HepG2 (cell line): Measurements from ENCODE around the gene ASL. TPM values are rescaled to one million over a fixed set of nuclear protein-coding genes. Genes with fewer than 3 reads are reported as not detected.

ENCODE experiments used
- ATM ChIP-seq: fragments of 450-650 bp; IDR thresholded peaks from 2 replicates; pipeline ENCODE4 v1.7.1; 2017; ENCODE audit warnings: mild to moderate bottlenecking, borderline replicate concordance
- BRCA1 ChIP-seq: sonication (generic); formaldehyde crosslinking; IDR thresholded peaks from 2 replicates; pipeline ENCODE4 v1.4.0; 2020; ENCODE audit warnings: missing genetic modification reagents
- ELF1 ChIP-seq: sonication (generic); formaldehyde crosslinking; IDR thresholded peaks from 2 replicates; pipeline ENCODE4 v1.4.0; 2020; ENCODE audit warnings: missing genetic modification reagents
- NCOR1 ChIP-seq: fragments of 200-600 bp; sonication (generic); IDR thresholded peaks from 2 replicates; pipeline ENCODE4 v1.7.0; 2017; ENCODE audit warnings: antibody characterized with exemption, low read length, borderline replicate concordance
- NPAS2 ChIP-seq: sonication (generic); formaldehyde crosslinking; IDR thresholded peaks from 2 replicates; pipeline ENCODE4 v1.8.0; 2022; ENCODE audit warnings: mild to moderate bottlenecking, missing genetic modification reagents, borderline replicate concordance
- PAF1 ChIP-seq: IDR thresholded peaks from 2 replicates; pipeline ENCODE4 v1.6.1; 2016; ENCODE audit warnings: missing genetic modification reagents, missing compliant biosample characterization
- PAWR ChIP-seq: sonication (generic); formaldehyde crosslinking; IDR thresholded peaks from 2 replicates; pipeline ENCODE4 v1.4.0; 2020; ENCODE audit warnings: missing genetic modification reagents, mild to moderate bottlenecking, borderline replicate concordance
- POLR2G ChIP-seq: fragments of 200-400 bp; formaldehyde crosslinking; IDR thresholded peaks from 2 replicates; pipeline ENCODE4 v1.6.1; 2018; ENCODE audit warnings: mild to moderate bottlenecking, low read depth, low read length, moderate library complexity
- SAFB2 ChIP-seq: sonication (generic); formaldehyde crosslinking; IDR thresholded peaks from 2 replicates; pipeline ENCODE4 v1.5.1; 2020; ENCODE audit warnings: missing genetic modification reagents, low read depth, mild to moderate bottlenecking, borderline replicate concordance
- SALL2 ChIP-seq: sonication (generic); formaldehyde crosslinking; IDR thresholded peaks from 2 replicates; pipeline ENCODE4 v1.8.1; 2023; ENCODE audit warnings: mild to moderate bottlenecking, missing genetic modification reagents, inconsistent platforms
- SIN3B ChIP-seq: fragments of 150-350 bp; IDR thresholded peaks from 2 replicates; pipeline ENCODE4 v1.6.1; 2014; ENCODE audit warnings: low read length
- SNAPC5 ChIP-seq: sonication (generic); formaldehyde crosslinking; IDR thresholded peaks from 2 replicates; pipeline ENCODE4 v1.8.1; 2023; ENCODE audit warnings: mild to moderate bottlenecking, missing genetic modification reagents, borderline replicate concordance
- SRSF4 ChIP-seq: fragments of 200-400 bp; formaldehyde crosslinking; IDR thresholded peaks from one replicate; pipeline ENCODE4 v1.6.1; 2018; ENCODE audit warnings: mild to moderate bottlenecking, low read depth, low read length, moderate library complexity; ENCODE audit not compliant: poor library complexity, severe bottlenecking
- TBX2 ChIP-seq: sonication (generic); formaldehyde crosslinking; IDR thresholded peaks from 2 replicates; pipeline ENCODE4 v1.5.0; 2020; ENCODE audit warnings: missing genetic modification reagents, mild to moderate bottlenecking, borderline replicate concordance
- TFDP2 ChIP-seq: sonication (generic); formaldehyde crosslinking; IDR thresholded peaks from 2 replicates; pipeline ENCODE4 v1.4.0; 2020; ENCODE audit warnings: missing genetic modification reagents
- THAP7 ChIP-seq: sonication (generic); formaldehyde crosslinking; IDR thresholded peaks from 2 replicates; pipeline ENCODE4 v1.8.1; 2023; ENCODE audit warnings: mild to moderate bottlenecking, missing genetic modification reagents
- ZBTB46 ChIP-seq: sonication (generic); formaldehyde crosslinking; IDR thresholded peaks from 2 replicates; pipeline ENCODE4 v1.4.0; 2020; ENCODE audit warnings: mild to moderate bottlenecking, missing genetic modification reagents, borderline replicate concordance
- ZBTB7A ChIP-seq: sonication (generic); formaldehyde crosslinking; IDR thresholded peaks from 2 replicates; pipeline ENCODE4 v1.8.0; 2022; ENCODE audit warnings: mild to moderate bottlenecking, missing genetic modification reagents
- ZNF24 ChIP-seq: fragments of 450-650 bp; IDR thresholded peaks from 2 replicates; pipeline ENCODE4 v1.6.1; 2017; ENCODE audit warnings: antibody characterized with exemption, mild to moderate bottlenecking
- ZNF644 ChIP-seq: IDR thresholded peaks from 2 replicates; pipeline ENCODE4 v1.6.1; 2016; ENCODE audit warnings: low read depth
- ZNF670 ChIP-seq: sonication (generic); formaldehyde crosslinking; IDR thresholded peaks from 2 replicates; pipeline ENCODE4 v1.8.0; 2022; ENCODE audit warnings: mild to moderate bottlenecking, missing genetic modification reagents, borderline replicate concordance
- ZNF710 ChIP-seq: sonication (generic); formaldehyde crosslinking; IDR thresholded peaks from 2 replicates; pipeline ENCODE4 v1.5.0; 2020; ENCODE audit warnings: mild to moderate bottlenecking, missing genetic modification reagents, borderline replicate concordance
- ZNF770 ChIP-seq: sonication (generic); formaldehyde crosslinking; IDR thresholded peaks from 2 replicates; pipeline ENCODE4 v1.5.0; 2020; ENCODE audit warnings: mild to moderate bottlenecking, missing genetic modification reagents
- ZNF773 ChIP-seq: sonication (generic); formaldehyde crosslinking; IDR thresholded peaks from 2 replicates; pipeline ENCODE4 v1.4.0; 2020; ENCODE audit warnings: missing genetic modification reagents, borderline replicate concordance
- polyA plus RNA-seq, 8 experiments: library from polyadenylated mRNA; depleted of rRNA in 3 of 8; stranded (reverse) in 7 of 8; unstranded in 1 of 8; fragments of >200 nt; fragmentation: Illumina TruSeq in 4 of 8; extraction: Trizol in 4 of 8; gene quantifications; 2 replicates each; pipeline versions ENCODE4 v1.2.1 to v1.2.3, GENCODE V29; 2011 to 2016; ENCODE audit warnings: low read depth in 4 of 8, missing spikeins in 1 of 8, mixed read lengths in 1 of 8; ENCODE audit not compliant: insufficient read depth in 1 of 8
- total RNA-seq, 5 experiments: library from RNA; depleted of rRNA; stranded (reverse); fragments of >200 nt; fragmentation: Illumina TruSeq; extraction: Trizol; gene quantifications; 2 replicates each; pipeline ENCODE4 v1.2.3, GENCODE V29; 2016; ENCODE audit warnings: low read depth in 1 of 5

Gene ASL
- total and polyA plus RNA-seq, 2 of the 13 experiments (the other 11 are each of a cell fraction or from before 2014, with no cell fraction given) = 71.4 to 96.5 TPM

- TF ChIP-seq ZNF24 (no peak), ZNF770 (CRISPR knock-in tag) (no peak), SIN3B (no peak), SNAPC5 (CRISPR knock-in tag) (no peak), PAF1 (CRISPR knock-in tag) (no peak), POLR2G (no peak), ATM (no peak), ZBTB7A (peak; percentile 48; the same call in 1 of the 2 replicates), SAFB2 (CRISPR knock-in tag) (no peak), SALL2 (no peak), TFDP2 (CRISPR knock-in tag) (no peak), ZNF710 (CRISPR knock-in tag) (0 out of 2 replicates have a peak, but pooled peaks have one; percentile 12), ELF1 (CRISPR knock-in tag) (no peak), ZNF773 (CRISPR knock-in tag) (no peak), NCOR1 (no peak), ZBTB46 (CRISPR knock-in tag) (no peak), SRSF4 (no peak), BRCA1 (CRISPR knock-in tag) (no peak), THAP7 (CRISPR knock-in tag) (peak; percentile 48; the same call in 1 of the 2 replicates), ZNF644 (CRISPR knock-in tag) (peak; percentile 67; the same call in 1 of the 2 replicates), TBX2 (peak; percentile 85), NPAS2 (CRISPR knock-in tag) (no peak), PAWR (no peak), ZNF670 (CRISPR knock-in tag) (no peak)
These were observed 67.4 kb downstream of the ASL start (continued) for GRCh38 chr7:66142996-66143395.
